SIG-M5 treated with dmso at 0.1 percent for 504 hours (cell line): ENCODE data around the gene GFY.
A peak's percentile ranks its signal among the peaks of the same experiment; 100 is the strongest.

Experiments used
- DNase-seq: peaks from one replicate; lab custom pipeline; 2025; ENCODE audit not compliant: unreplicated experiment; lab: John Stamatoyannopoulos, UW

Gene GFY

GRCh38 chr19:49408816-49409440 lies 16.3 kb upstream of the GFY start:
- DNase-seq = no peak

GRCh38 chr19:49409441-49410029 lies 15.7 kb upstream of the GFY start:
- peak; percentile 56 for DNase-seq

- DNase-seq = no peak
These were observed 13.4 kb upstream of the GFY start for GRCh38 chr19:49411681-49412326.

- DNase-seq = no peak
These were observed 11.8 kb upstream of the GFY start for GRCh38 chr19:49413348-49413747.

GRCh38 chr19:49414256-49414655 lies 10.9 kb upstream of the GFY start:
- DNase-seq = no peak

- DNase-seq = no peak
These were observed 9.9 kb upstream of the GFY start for GRCh38 chr19:49415102-49415809.

- DNase-seq = no peak
These were observed 9.4 kb upstream of the GFY start for GRCh38 chr19:49415810-49416200.

GRCh38 chr19:49417088-49417487 lies 8.1 kb upstream of the GFY start:
- no peak for DNase-seq

- no peak for DNase-seq
These were observed 6.7 kb upstream of the GFY start for GRCh38 chr19:49418511-49418910.

GRCh38 chr19:49419173-49419572 lies 6.0 kb upstream of the GFY start:
- no peak for DNase-seq

- DNase-seq = no peak
These were observed 5.0 kb upstream of the GFY start for GRCh38 chr19:49420227-49420626.

GRCh38 chr19:49421039-49421877 lies 3.9 kb upstream of the GFY start:
- DNase-seq = peak; percentile 38

- DNase-seq = no peak
These were observed 3.3 kb upstream of the GFY start for GRCh38 chr19:49421878-49422202.

- DNase-seq = no peak
These were observed 2.6 kb upstream of the GFY start for GRCh38 chr19:49422407-49423070.

- no peak for DNase-seq
These were observed 1.9 kb upstream of the GFY start, which contains the start of gene PTH2 for GRCh38 chr19:49423071-49423984. Gene PTH2, minus strand, starts transcription at chr19:49423441. Its CDS starts 102 bp downstream, at chr19:49423339.

- DNase-seq = no peak
These were observed 1.2 kb upstream of the GFY start for GRCh38 chr19:49423985-49424303.

GRCh38 chr19:49425922-49426592 lies 869 bp downstream of the GFY start:
- DNase-seq = no peak

GRCh38 chr19:49427339-49427738 lies 2.2 kb downstream of the GFY start:
- DNase-seq = no peak

GRCh38 chr19:49427855-49428546 lies 2.8 kb downstream of the GFY start:
- no peak for DNase-seq
